AG20443 (cell line): ENCODE data around the gene MMP20.

Experiments used
- DNase-seq: peaks from one replicate; pipeline ENCODE4 v3.0.0; 2012; ENCODE audit warnings: low spot score, mixed read lengths

MMP20 gene

GRCh38 chr11:102591160-102591718 is 33.9 kb downstream of the MMP20 start:
- no peak for DNase-seq

- no peak for DNase-seq
Measured at GRCh38 chr11:102590276-102591049, 34.7 kb downstream of the MMP20 start.

- no peak for DNase-seq
Measured at GRCh38 chr11:102589047-102589459, 36.1 kb downstream of the MMP20 start.

GRCh38 chr11:102587722-102588121 is 37.4 kb downstream of the MMP20 start:
- DNase-seq, result no peak

- no peak for DNase-seq
Measured at GRCh38 chr11:102583141-102583873, 41.8 kb downstream of the MMP20 start.

GRCh38 chr11:102582140-102582539 is 43.0 kb downstream of the MMP20 start:
- DNase-seq, result no peak

- DNase-seq, result no peak
Measured at GRCh38 chr11:102581066-102581465, 44.1 kb downstream of the MMP20 start.

GRCh38 chr11:102580185-102580951 is 44.8 kb downstream of the MMP20 start:
- no peak for DNase-seq

GRCh38 chr11:102577723-102578122 is 47.4 kb downstream of the MMP20 start:
- no peak for DNase-seq

GRCh38 chr11:102577182-102577581 is 48.0 kb downstream of the MMP20 start:
- peak; percentile 40 for DNase-seq

- DNase-seq, result no peak
Measured at GRCh38 chr11:102576350-102576749, 48.8 kb downstream of the MMP20 start.

GRCh38 chr11:102575012-102575411 is 50.1 kb downstream of the MMP20 start:
- DNase-seq, result no peak

- DNase-seq, result no peak
Measured at GRCh38 chr11:102573851-102574250, 51.3 kb downstream of the MMP20 start.

GRCh38 chr11:102572554-102573220 is 52.4 kb downstream of the MMP20 start:
- no peak for DNase-seq

- no peak for DNase-seq
Measured at GRCh38 chr11:102568851-102569250, 56.3 kb downstream of the MMP20 start.

GRCh38 chr11:102566112-102566511 is 59.0 kb downstream of the MMP20 start:
- no peak for DNase-seq

- DNase-seq, result peak; percentile 52
Measured at GRCh38 chr11:102564110-102564509, 61.0 kb downstream of the MMP20 start.

- no peak for DNase-seq
Measured at GRCh38 chr11:102561636-102562035, 63.5 kb downstream of the MMP20 start.

- DNase-seq, result peak; percentile 66
Measured at GRCh38 chr11:102560555-102561011, 64.5 kb downstream of the MMP20 start.

- no peak for DNase-seq
Measured at GRCh38 chr11:102559839-102560238, 65.3 kb downstream of the MMP20 start.

GRCh38 chr11:102555091-102555490 is 70.0 kb downstream of the MMP20 start:
- DNase-seq, result no peak

- no peak for DNase-seq
Measured at GRCh38 chr11:102553835-102554282, 71.3 kb downstream of the MMP20 start.
